Fibroblast of lung (primary cell): ENCODE measurements around the gene EDRF1.

Experiments
- CTCF ChIP-seq, 2 donors: IDR thresholded peaks in 1 of 2; conservative IDR thresholded peaks in 1 of 2; 1 replicate in 1 of 2; 2 replicates in 1 of 2; pipeline ENCODE4 v1.5.1; 2011 to 2012; ENCODE audit warnings: low read length in 2 of 2, control low read depth in 1 of 2, inconsistent platforms in 1 of 2, low read depth in 1 of 2, mild to moderate bottlenecking in 1 of 2
- EZH2 ChIP-seq: IDR thresholded peaks from 2 replicates; pipeline ENCODE4 v1.5.1; 2012; ENCODE audit warnings: low read length, control low read depth, mild to moderate bottlenecking; ENCODE audit errors: missing control alignments

- TF ChIP-seq CTCF (conservative IDR thresholded peaks at IDR 0.05 in 1 of 2, IDR thresholded peaks at IDR 0.05 in 1 of 2; ENCODE audit: low read depth in 1 of 2, low read length in 2 of 2) (no peak), EZH2 (no peak)
Observed at GRCh38 chr10:125687507-125688185, 31.9 kb upstream of the EDRF1 start.
